T-helper 1 cell treated with Interleukin-12 subunit alpha and Interleukin-12 subunit beta and Interleukin-4 antibody, amounts not matched to agents 30 μg/mL and 1 μg/mL, for 36 hours (primary cell): ENCODE measurements around the gene SPTSSB.

Experiments used
- H3K27ac Mint-ChIP-seq: one replicate; pipeline ENCODE4 v1.8.0; 2021; ENCODE audit warnings: mild to moderate bottlenecking, mixed read lengths
- H3K27me3 Mint-ChIP-seq: one replicate; pipeline ENCODE4 v1.8.0; 2021; ENCODE audit warnings: low read depth, mixed read lengths
- H3K36me3 Mint-ChIP-seq: one replicate; pipeline ENCODE4 v1.8.0; 2021; ENCODE audit warnings: low read depth, mixed read lengths
- H3K4me1 Mint-ChIP-seq: one replicate; pipeline ENCODE4 v1.8.0; 2021; ENCODE audit warnings: low read depth, mixed read lengths
- H3K4me3 Mint-ChIP-seq: one replicate; pipeline ENCODE4 v1.8.0; 2021; ENCODE audit warnings: mild to moderate bottlenecking, moderate library complexity, mixed read lengths
- H3K9me3 Mint-ChIP-seq: one replicate; pipeline ENCODE4 v1.8.0; 2021; ENCODE audit warnings: mixed read lengths

The SPTSSB gene

DNA sequence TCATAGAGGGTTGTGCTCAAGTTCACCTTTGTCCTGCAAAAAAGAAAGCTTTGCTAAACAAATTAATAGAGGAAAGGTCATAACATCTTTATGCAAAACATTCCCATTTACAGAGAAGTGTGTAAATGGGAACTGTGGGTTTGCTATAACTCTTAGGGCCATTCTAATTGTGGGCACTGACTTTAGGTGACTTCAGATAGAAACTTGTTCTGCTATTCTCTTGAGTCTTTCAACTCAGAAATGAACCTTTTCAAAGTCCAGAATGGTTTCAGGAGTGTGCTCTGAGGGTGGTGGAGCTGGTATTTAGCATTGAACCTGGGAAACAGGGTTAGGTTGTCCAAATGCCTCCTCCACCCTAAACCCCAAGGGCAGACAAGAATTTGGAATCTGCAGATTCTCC, 34.0 kb downstream of the SPTSSB start:
- Mint-ChIP-seq H3K36me3 (no peaks in the 10 kb centered on the region), H3K4me1 (no peaks in the 10 kb centered on the region), H3K27ac (no peak overlapping the region), H3K27me3 (peaks cover 64% of the 10 kb centered on the region), H3K9me3 (no peaks in the 10 kb centered on the region), H3K4me3 (no peak overlapping the region)

DNA sequence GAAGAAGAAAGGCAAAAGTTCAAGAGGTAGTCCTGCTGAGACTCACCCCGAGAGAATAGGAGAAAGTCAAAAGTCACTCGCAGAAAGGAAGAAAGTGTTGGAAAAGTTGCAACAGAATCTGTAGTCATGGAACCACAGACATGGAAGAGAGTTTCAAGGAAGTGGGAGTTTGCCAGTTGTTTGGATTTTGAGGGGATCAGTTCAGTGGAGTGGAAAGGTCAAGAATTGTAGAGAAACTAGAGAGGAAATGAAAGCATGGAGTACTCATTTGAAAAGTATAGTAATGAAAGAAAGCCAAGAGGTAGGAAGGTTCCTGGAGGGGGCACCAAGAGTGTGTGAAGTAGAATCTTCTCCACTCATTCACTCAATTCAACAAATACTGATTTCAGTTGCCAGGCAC, 34.7 kb downstream of the SPTSSB start:
- Mint-ChIP-seq H3K27ac (no peak overlapping the region), H3K4me3 (no peak overlapping the region), H3K4me1 (no peaks in the 10 kb centered on the region), H3K27me3 (peaks cover 58% of the 10 kb centered on the region), H3K9me3 (no peaks in the 10 kb centered on the region), H3K36me3 (no peaks in the 10 kb centered on the region)

DNA sequence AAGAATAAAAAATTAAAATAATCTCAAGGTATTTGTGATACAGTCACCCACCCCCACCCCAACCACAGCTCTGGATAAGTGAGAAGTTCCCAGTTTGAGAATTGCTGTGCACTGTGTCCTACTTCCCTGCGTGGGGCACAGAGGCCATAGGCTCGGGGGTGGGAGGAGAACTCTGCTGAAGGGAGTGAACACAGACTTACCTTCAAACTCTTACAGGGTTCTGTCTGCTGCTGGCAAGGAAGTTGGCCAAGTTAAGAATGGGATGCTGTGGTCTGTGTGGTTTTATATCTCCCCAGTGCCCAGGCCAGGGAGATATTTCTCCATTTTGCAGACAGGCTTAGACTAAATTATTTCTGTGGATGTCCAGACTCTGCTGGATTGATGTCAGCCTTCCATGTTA, 37.6 kb downstream of the SPTSSB start:
- no peaks in the 10 kb centered on the region for H3K4me1 Mint-ChIP-seq
- H3K27ac Mint-ChIP-seq: no peak overlapping the region
- H3K9me3 Mint-ChIP-seq: peaks cover 4% of the 10 kb centered on the region
- no peaks in the 10 kb centered on the region for H3K36me3 Mint-ChIP-seq
- H3K4me3 Mint-ChIP-seq: no peak overlapping the region
- H3K27me3 Mint-ChIP-seq: peaks cover 50% of the 10 kb centered on the region

DNA sequence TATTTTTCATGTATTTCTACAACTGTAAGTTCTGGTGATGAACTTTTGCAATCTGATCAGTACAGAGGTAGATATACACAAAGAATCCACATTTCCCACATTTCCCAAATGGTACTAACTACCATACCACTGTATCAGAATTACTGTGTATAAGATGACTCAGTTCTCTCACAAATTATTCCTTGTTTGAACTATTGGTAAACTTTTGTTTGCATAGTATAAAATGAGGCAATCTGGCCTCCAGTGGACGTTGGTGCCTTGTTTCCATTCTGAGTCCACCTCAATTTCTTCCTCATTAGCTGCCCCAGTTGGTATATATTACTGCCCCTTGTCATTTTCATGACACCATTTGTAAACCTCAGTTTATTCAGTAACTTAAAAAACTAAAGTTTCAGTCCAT, 38.5 kb downstream of the SPTSSB start:
- no peaks in the 10 kb centered on the region for H3K36me3 Mint-ChIP-seq
- H3K27me3 Mint-ChIP-seq: peaks cover 47% of the 10 kb centered on the region
- H3K9me3 Mint-ChIP-seq: peaks cover 4% of the 10 kb centered on the region
- no peak overlapping the region for H3K4me3 Mint-ChIP-seq
- no peak overlapping the region for H3K27ac Mint-ChIP-seq
- no peaks in the 10 kb centered on the region for H3K4me1 Mint-ChIP-seq

DNA sequence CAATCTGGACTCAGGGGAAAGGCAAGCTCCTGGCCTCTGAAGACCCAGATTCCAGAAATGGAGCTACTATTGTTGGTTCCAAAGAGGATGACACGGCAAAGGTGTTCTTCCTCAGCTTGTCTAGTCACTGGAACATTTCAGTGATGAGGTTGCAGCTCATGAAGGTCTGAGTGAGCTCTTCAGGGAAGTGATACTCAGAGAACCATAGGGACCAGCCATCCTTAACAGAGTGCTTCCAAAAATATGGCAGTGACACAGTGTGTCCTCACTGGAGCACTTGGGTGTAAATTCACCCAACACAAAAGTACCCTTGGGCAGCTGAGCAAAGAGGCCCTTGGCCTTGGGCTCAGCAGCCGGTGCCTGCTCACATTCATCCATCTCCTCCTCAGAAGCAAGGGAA, 46.3 kb downstream of the SPTSSB start:
- H3K27me3 Mint-ChIP-seq: peaks cover 60% of the 10 kb centered on the region
- H3K9me3 Mint-ChIP-seq: peaks cover 5% of the 10 kb centered on the region
- H3K36me3 Mint-ChIP-seq: no peaks in the 10 kb centered on the region
- H3K4me3 Mint-ChIP-seq: no peak overlapping the region
- no peak overlapping the region for H3K27ac Mint-ChIP-seq
- no peaks in the 10 kb centered on the region for H3K4me1 Mint-ChIP-seq

DNA sequence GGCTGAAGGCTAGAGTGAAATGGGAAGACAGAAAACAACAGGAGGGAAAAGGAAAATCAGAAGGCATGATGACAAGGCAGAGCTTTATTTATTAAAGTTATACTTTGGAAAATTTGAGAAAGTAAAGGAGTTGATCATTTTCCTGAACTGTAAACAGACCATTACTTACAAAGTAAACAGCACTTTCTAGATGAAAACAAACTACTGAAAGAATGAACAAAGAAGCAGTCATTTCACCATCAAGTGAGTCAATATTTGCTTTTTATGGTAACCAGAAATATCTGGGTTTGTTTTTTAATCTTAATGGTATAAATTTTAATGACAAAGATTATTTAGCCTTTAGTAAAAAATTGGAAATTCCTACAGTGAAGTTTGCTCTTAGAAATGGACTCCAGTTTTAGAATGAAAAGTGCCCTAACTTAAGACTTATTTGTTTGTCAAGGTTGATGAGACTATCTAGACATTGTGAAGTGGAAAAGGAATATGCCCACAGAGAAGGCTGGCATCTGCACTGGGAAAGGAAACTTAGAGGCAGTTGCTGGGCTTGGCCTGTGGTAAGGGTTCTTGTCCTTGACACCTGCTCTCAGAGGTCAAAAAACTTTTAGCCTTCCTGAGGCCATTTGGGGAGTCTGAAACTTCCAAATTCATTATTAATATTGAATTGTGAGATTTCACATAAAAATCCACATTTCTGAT, 47.2 kb downstream of the SPTSSB start:
- H3K4me3 Mint-ChIP-seq: no peak overlapping the region
- peaks cover 7% of the 10 kb centered on the region for H3K9me3 Mint-ChIP-seq
- no peak overlapping the region for H3K27ac Mint-ChIP-seq
- no peaks in the 10 kb centered on the region for H3K36me3 Mint-ChIP-seq
- H3K4me1 Mint-ChIP-seq: no peaks in the 10 kb centered on the region
- peaks cover 55% of the 10 kb centered on the region for H3K27me3 Mint-ChIP-seq

DNA sequence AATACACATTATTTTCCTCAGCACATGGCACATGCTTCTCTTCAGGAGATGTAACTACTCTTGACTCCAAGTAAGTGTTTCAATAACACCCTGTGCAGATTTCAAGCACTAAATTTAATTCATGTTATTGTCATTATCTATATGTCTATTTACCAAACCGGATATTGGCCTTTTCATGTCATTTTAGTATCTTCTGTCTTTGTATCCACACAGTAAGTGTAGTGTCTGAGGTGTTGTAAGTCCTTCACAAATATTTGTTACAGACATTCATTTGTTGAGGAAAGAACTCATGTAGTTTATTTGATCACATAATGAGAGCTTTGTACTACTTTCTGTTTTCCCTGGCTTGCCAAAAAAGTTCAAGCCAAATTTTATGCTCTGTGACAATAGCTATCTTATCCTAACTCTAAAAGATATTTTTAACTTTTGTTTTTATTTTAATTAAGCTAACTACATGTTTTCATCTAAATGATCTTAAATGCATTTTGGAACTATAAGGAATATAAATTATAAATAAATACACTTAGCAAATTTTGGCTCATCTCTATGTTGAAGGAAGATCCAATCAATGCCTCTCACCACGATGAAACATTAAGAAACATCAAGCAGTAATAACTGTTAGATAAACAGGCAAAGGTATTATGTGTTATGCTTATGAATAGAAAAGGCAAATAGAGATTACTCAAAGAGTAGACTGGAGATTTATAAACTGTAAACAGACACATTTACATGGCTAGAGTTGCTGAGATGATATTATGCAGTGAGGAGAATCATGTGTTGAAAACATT, 48.3 kb downstream of the SPTSSB start:
- H3K4me3 Mint-ChIP-seq: no peak overlapping the region
- H3K4me1 Mint-ChIP-seq: no peaks in the 10 kb centered on the region
- no peaks in the 10 kb centered on the region for H3K36me3 Mint-ChIP-seq
- H3K27ac Mint-ChIP-seq: no peak overlapping the region
- H3K9me3 Mint-ChIP-seq: peaks cover 5% of the 10 kb centered on the region
- peaks cover 55% of the 10 kb centered on the region for H3K27me3 Mint-ChIP-seq

DNA sequence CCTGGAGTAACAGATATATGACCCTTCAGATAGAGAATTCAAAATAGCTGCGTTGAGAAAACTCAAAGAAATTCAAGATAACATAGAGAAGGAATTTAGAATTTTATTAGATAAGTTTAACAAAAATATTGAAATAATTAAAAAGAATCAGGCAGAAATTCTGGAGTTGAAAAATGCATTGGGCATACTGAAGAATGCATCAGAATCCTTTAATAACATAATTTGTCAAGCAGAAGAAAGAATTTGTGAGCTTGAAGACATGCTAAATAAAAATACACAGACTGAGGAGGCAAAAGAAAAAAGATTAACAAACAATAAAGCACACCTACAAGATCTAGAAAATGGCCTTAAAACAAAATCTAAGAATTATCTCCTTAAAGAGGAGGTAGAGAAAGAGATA, 50.5 kb downstream of the SPTSSB start:
- no peaks in the 10 kb centered on the region for H3K36me3 Mint-ChIP-seq
- peaks cover 67% of the 10 kb centered on the region for H3K27me3 Mint-ChIP-seq
- peaks cover 5% of the 10 kb centered on the region for H3K9me3 Mint-ChIP-seq
- no peak overlapping the region for H3K27ac Mint-ChIP-seq
- H3K4me1 Mint-ChIP-seq: no peaks in the 10 kb centered on the region
- no peak overlapping the region for H3K4me3 Mint-ChIP-seq

DNA sequence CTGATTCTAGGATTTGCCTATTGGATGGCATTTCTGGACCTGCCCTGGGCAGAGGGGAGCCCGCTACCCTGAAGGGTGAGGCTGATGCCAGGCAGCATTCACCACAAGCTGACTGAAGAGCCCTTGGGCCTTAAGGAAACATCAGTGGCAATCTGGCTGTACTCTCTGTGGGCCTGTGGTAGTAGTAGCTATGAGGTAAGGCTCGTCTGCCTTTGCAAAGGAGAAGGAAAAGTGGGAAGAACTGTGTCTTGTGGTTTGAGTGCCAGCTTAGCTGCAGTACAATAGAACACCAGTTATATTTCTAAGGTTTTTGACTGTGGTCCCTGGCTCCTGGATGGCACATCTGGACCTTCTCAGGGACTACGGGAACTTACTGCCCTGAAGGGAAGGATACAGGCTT, 51.5 kb downstream of the SPTSSB start:
- H3K36me3 Mint-ChIP-seq: no peaks in the 10 kb centered on the region
- H3K27me3 Mint-ChIP-seq: peaks cover 74% of the 10 kb centered on the region
- H3K4me3 Mint-ChIP-seq: no peak overlapping the region
- no peaks in the 10 kb centered on the region for H3K4me1 Mint-ChIP-seq
- H3K9me3 Mint-ChIP-seq: peaks cover 5% of the 10 kb centered on the region
- H3K27ac Mint-ChIP-seq: no peak overlapping the region

DNA sequence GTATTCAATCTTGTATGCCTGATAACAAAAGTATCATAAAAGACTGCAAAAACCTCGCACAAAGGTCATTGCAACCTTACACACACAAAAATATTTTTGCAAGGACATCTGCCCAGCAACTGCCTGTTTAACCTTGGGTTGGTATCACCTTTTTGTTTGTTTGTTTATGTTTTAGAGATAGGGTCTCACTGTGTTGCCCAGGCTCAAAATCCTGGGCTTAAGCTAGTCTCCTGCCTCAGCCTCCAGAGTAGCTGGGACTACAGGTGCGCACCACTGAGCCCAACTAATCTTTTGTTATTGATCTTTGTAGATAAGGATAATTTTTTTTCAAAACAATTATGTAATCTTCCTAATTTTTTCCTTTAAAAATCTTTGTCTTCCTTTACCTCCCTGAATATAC, 54.2 kb downstream of the SPTSSB start:
- Mint-ChIP-seq H3K27me3 (peaks cover 82% of the 10 kb centered on the region), H3K36me3 (no peaks in the 10 kb centered on the region), H3K27ac (no peak overlapping the region), H3K9me3 (peaks cover 9% of the 10 kb centered on the region), H3K4me3 (no peak overlapping the region), H3K4me1 (peaks cover 2% of the 10 kb centered on the region)

DNA sequence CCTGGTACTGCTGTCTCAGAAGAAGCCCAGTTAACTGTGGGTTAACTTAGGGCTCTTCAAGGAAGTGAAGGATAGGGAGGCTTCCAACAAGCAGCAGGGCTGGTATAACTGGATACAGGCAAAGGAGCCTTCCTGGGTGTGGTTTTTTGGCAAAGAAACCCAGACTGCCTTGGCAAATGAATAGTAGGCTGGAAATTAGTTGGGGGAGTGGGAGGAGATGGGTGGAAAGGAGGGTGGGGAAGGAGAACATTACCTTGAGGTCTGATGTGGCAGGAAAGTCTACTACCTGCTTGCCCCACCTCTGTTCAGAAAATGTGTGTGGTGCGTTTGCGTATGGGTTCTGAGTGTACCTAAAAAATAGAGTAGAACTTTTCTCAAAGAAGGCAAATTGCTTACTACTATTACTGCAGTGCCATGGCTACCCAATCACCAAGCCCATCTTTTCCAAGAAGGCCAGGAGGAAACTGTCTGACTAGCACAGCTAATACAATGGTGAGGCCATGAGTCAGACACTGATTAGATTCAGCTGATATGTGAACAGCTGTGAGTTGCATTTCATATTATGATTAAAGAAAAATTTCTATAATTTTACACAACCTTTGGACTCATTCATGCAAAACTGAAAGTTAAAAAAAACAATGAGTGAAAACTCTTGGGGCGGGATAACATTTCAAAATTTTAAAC, 55.2 kb downstream of the SPTSSB start:
- Mint-ChIP-seq H3K4me1 (peaks cover 9% of the 10 kb centered on the region), H3K4me3 (no peak overlapping the region), H3K27me3 (peaks cover 76% of the 10 kb centered on the region), H3K9me3 (peaks cover 10% of the 10 kb centered on the region), H3K36me3 (no peaks in the 10 kb centered on the region), H3K27ac (no peak overlapping the region)

DNA sequence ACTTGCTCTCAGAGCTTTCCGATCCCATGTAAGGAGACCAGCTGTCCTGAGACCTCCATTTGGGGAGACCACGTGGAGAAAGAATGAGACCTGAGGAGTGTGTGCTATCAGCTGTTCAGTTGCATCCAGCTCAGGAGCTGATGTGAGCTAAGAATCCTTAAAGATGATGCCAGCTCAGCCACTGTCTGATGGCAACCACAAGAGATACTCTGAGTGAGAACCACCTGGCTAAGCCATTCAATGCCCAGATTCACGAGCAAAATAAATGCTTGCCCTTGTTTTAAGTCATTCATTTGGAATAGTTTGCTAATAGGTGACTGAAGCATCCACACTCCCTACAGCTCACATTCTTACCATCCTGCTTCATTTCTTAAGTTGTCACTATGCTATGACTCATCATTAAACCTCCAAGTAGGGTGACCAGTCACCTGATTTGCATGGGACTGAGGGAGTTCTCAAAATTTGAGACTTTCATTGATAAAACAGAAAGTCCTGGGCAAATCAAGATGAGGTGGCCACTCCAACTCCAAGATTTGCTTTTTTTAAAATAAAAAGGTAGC, 56.4 kb downstream of the SPTSSB start:
- Mint-ChIP-seq H3K27me3 (peaks cover 73% of the 10 kb centered on the region), H3K4me3 (no peak overlapping the region), H3K4me1 (peaks cover 22% of the 10 kb centered on the region), H3K27ac (no peak overlapping the region), H3K36me3 (peaks cover under 1% of the 10 kb centered on the region), H3K9me3 (peaks cover 17% of the 10 kb centered on the region)

DNA sequence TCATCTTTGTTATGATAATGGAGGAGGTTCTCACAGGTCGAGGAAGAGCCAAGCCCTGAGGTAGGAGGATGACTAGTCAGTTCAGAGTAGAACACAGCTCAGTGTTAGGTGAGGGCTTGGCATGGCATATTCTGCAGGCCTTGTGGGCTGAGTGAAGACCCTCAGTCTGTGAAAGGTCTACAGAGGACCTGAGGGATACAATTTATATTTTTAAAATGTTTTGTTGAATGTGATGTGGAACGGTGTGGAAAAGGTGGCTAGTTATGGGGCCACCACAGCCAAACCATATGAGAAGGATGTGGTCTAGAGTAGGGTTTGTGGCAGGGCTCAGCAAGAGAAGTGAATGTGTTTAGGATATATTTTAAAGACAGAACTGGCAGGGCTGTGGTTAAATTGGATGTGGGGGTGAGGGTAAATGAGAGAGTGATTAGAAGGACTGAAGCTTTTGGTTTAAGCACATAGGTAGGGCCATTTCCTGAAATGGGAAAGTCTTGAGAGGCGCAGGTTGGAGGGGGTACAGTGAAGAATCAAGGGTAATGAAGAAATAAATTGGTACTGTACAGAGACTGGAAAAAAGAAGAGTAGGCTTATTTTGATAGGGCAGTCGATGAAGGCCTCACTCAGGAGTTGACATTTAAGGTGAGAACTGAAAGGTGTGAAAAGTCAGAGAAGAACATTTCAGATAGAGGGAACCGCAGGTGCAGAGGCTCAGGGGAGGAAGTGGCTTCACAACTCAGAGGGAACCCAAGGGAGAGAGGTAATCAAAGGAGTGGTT, 60.5 kb downstream of the SPTSSB start:
- peaks cover 68% of the 10 kb centered on the region for H3K27me3 Mint-ChIP-seq
- peak overlapping the region; percentile 62 for H3K27ac Mint-ChIP-seq
- H3K4me1 Mint-ChIP-seq: peaks cover 22% of the 10 kb centered on the region
- H3K36me3 Mint-ChIP-seq: peaks cover 7% of the 10 kb centered on the region
- peak overlapping the region; percentile 14 for H3K4me3 Mint-ChIP-seq
- H3K9me3 Mint-ChIP-seq: peaks cover 31% of the 10 kb centered on the region
